ENCODE data around the gene FAM151B. TPM values are rescaled to one million over a fixed set of nuclear protein-coding genes. Genes with fewer than 3 reads are reported as not detected.

The FAM151B gene
- total RNA-seq, 1 donor from 2014 or later: 3.9 TPM

DNA sequence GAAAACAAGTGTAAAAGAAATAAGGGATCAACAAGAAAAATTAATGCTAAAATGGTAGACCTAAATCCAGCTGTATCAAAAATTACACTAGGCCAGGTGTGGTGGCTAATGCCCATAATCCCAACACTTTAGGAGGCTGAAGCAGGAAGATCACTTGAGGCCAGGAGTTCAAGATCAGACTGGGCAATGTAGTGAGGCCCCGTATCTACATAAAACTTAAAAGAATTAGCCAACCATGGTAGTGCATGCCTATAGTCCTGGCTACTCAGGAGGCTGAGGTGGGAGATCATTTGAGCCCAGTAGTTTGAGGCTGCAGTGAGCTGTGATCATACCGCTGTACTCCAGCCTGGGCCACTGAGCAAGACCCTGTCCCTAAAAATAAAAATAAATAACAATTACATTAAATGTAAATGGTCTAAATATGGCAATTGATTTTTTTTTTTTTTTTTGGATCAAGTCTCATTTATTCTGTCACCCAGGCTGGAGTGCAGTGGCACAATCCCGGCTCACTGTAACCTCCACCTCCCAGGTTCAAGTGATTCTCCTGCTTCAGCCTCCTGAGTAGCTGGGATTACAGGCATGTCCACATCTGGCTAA lies 4.2 kb upstream of the FAM151B start:
- H3K79me2 ChIP-seq (ENCODE audit: low read depth): no peaks in the 10 kb centered on the region
- Mint-ChIP-seq H3K27ac (no peak overlapping the region), H3K4me3 (no peak overlapping the region), H3K36me3 (peaks cover 50% of the 10 kb centered on the region), H3K9me3 (peaks cover 26% of the 10 kb centered on the region), H3K27me3 (ENCODE audit: insufficient read depth, low read depth) (no peaks in the 10 kb centered on the region), H3K4me1 (peaks cover 15% of the 10 kb centered on the region)
- H4K20me1 ChIP-seq (ENCODE audit: low read depth): no peaks in the 10 kb centered on the region
- H3K36me3 ChIP-seq: peaks cover 5% of the 10 kb centered on the region
- H3K9me3 ChIP-seq (ENCODE audit: low read depth): peaks cover 8% of the 10 kb centered on the region
- H3K4me3 ChIP-seq: no peak overlapping the region
- H3K27ac ChIP-seq: no peak overlapping the region
- H3K9ac ChIP-seq: no peak overlapping the region
- no peaks in the 10 kb centered on the region for H3K27me3 ChIP-seq
- H2AFZ ChIP-seq (replicated peaks): no peak overlapping the region
- no peak overlapping the region for H3K4me2 ChIP-seq
- TF ChIP-seq EZH2phosphoT487 (IDR thresholded peaks at IDR 0.05): no peak
- TF ChIP-seq, protein P1, sequence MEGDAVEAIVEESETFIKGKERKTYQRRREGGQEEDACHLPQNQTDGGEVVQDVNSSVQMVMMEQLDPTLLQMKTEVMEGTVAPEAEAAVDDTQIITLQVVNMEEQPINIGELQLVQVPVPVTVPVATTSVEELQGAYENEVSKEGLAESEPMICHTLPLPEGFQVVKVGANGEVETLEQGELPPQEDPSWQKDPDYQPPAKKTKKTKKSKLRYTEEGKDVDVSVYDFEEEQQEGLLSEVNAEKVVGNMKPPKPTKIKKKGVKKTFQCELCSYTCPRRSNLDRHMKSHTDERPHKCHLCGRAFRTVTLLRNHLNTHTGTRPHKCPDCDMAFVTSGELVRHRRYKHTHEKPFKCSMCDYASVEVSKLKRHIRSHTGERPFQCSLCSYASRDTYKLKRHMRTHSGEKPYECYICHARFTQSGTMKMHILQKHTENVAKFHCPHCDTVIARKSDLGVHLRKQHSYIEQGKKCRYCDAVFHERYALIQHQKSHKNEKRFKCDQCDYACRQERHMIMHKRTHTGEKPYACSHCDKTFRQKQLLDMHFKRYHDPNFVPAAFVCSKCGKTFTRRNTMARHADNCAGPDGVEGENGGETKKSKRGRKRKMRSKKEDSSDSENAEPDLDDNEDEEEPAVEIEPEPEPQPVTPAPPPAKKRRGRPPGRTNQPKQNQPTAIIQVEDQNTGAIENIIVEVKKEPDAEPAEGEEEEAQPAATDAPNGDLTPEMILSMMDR (IDR thresholded peaks at IDR 0.05): no peak
- no peak for TF ChIP-seq EZH2 (IDR thresholded peaks at IDR 0.05)
- H3K4me1 ChIP-seq: peaks cover 3% of the 10 kb centered on the region
- DNase-seq (ENCODE audit: low spot score): no peak
- H3F3A ChIP-seq (ENCODE audit: low read depth): peaks cover 31% of the 10 kb centered on the region

- Histone ChIP-seq H3K4me1 (peaks cover 5% of the 10 kb centered on the region), H4K20me1 (ENCODE audit: low read depth) (no peaks in the 10 kb centered on the region), H2AFZ (replicated peaks) (peak overlapping the region; percentile 69), H3K4me2 (peak overlapping the region; percentile 77), H3K27me3 (no peaks in the 10 kb centered on the region), H3K79me2 (ENCODE audit: low read depth) (no peaks in the 10 kb centered on the region), H3K4me3 (peak overlapping the region; percentile 52), H3K27ac (peak overlapping the region; percentile 72), H3K36me3 (no peaks in the 10 kb centered on the region), H3F3A (ENCODE audit: low read depth) (peaks cover 30% of the 10 kb centered on the region), H3K9me3 (ENCODE audit: low read depth) (peaks cover 5% of the 10 kb centered on the region), H3K9ac (no peak overlapping the region)
- no peak overlapping the region for H3K27ac Mint-ChIP-seq
- no peak for DNase-seq (ENCODE audit: low spot score)
- peaks cover 23% of the 10 kb centered on the region for H3K36me3 Mint-ChIP-seq
- H3K4me3 Mint-ChIP-seq: peak overlapping the region; percentile 94
- H3K4me1 Mint-ChIP-seq: peaks cover 23% of the 10 kb centered on the region
- TF ChIP-seq EZH2 (IDR thresholded peaks at IDR 0.05): peak; percentile 52
- no peak for TF ChIP-seq EZH2phosphoT487 (IDR thresholded peaks at IDR 0.05)
- TF ChIP-seq, protein P1 (IDR thresholded peaks at IDR 0.05): no peak
- H3K9me3 Mint-ChIP-seq: peaks cover 10% of the 10 kb centered on the region
- H3K27me3 Mint-ChIP-seq (ENCODE audit: insufficient read depth, low read depth): peaks cover 4% of the 10 kb centered on the region
These were observed 464 bp upstream of the FAM151B start for GRCh38 chr5:80487444-80487828.

DNA sequence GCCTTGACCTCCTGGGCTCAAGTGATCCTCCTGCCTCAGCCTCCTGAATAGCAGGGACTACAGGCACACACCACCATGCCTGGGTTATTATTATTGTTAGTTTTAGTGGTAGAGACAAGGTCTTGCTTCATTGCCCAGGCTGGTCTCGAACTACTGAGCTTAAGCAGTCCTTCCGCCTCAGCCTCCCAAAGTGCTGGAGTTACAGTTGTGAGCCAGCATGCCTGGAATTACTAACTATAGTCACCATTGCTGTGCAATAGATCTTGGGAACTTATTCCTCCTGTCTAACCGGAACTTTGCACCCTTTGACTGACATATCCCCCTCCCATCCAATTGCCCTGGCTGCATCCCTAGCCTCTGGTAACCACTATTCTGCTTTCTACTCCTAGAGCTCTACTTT lies 3.4 kb downstream of the FAM151B start:
- no peak overlapping the region for H3K4me3 ChIP-seq

More for the DNA sequence above, 3.4 kb downstream of the FAM151B start:
- no peak overlapping the region for H3K9ac ChIP-seq
- Mint-ChIP-seq H3K9me3 (peaks cover 7% of the 10 kb centered on the region), H3K27me3 (ENCODE audit: insufficient read depth, low read depth) (peaks cover 4% of the 10 kb centered on the region), H3K27ac (no peak overlapping the region), H3K4me3 (no peak overlapping the region), H3K36me3 (no peaks in the 10 kb centered on the region), H3K4me1 (peaks cover 27% of the 10 kb centered on the region)
- TF ChIP-seq, protein P1 (IDR thresholded peaks at IDR 0.05): no peak
- TF ChIP-seq EZH2 (IDR thresholded peaks at IDR 0.05) (no peak), EZH2phosphoT487 (IDR thresholded peaks at IDR 0.05) (no peak)
- no peaks in the 10 kb centered on the region for H3K36me3 ChIP-seq
- no peak for DNase-seq (ENCODE audit: low spot score)
- no peak overlapping the region for H2AFZ ChIP-seq (replicated peaks)
- H3K27ac ChIP-seq: no peak overlapping the region
- H4K20me1 ChIP-seq (ENCODE audit: low read depth): no peaks in the 10 kb centered on the region
- no peaks in the 10 kb centered on the region for H3K27me3 ChIP-seq
- no peaks in the 10 kb centered on the region for H3K9me3 ChIP-seq (ENCODE audit: low read depth)
- no peaks in the 10 kb centered on the region for H3K79me2 ChIP-seq (ENCODE audit: low read depth)
- peaks cover 27% of the 10 kb centered on the region for H3F3A ChIP-seq (ENCODE audit: low read depth)
- H3K4me1 ChIP-seq: peaks cover 5% of the 10 kb centered on the region
- no peak overlapping the region for H3K4me2 ChIP-seq

All from neural progenitor cell (in vitro differentiated cells).